Activated T-cell treated with anti-CD3 and anti-CD28 coated beads, Interleukin-2, amount 50 U/mL, for 72 hours (primary cell): ENCODE data around the gene ARMC9. TPM values are rescaled to one million over a fixed set of nuclear protein-coding genes. Genes with fewer than 3 reads are reported as not detected.
"Not testable (repeated sequence)": the region's sequence is repeated elsewhere in the genome, so short reads cannot be mapped to it uniquely, and the experiment has no call there.

ENCODE experiments used
- ATAC-seq, 2 donors: fragments of 150-1000 bp; cut with Tn5 transposase; replicated peaks in 1 of 2; 2 replicates each; pipeline ENCODE4 v1.10.0; 2021; ENCODE audit warnings: moderate library complexity in 2 of 2, mild to moderate bottlenecking in 1 of 2
- DNase-seq, 2 donors: peaks; one replicate each; pipeline ENCODE4 v3.0.0; 2021 to 2022; ENCODE audit warnings: mixed read lengths in 1 of 2
- H3K27ac Mint-ChIP-seq: one replicate; pipeline ENCODE4 v1.8.0; 2022; ENCODE audit warnings: mild to moderate bottlenecking, moderate library complexity, mixed read lengths
- H3K27me3 Mint-ChIP-seq: one replicate; pipeline ENCODE4 v1.8.0; 2022; ENCODE audit warnings: low read depth, mixed read lengths
- H3K36me3 Mint-ChIP-seq, 2 donors: one replicate each; pipeline ENCODE4 v1.8.0; 2022; ENCODE audit warnings: mixed read lengths in 2 of 2, mild to moderate bottlenecking in 1 of 2; ENCODE audit not compliant: insufficient read depth in 2 of 2
- H3K4me1 Mint-ChIP-seq: one replicate; pipeline ENCODE4 v1.8.0; 2022; ENCODE audit warnings: low read depth, mixed read lengths
- H3K4me3 Mint-ChIP-seq, 2 donors: one replicate each; pipeline ENCODE4 v1.8.0; 2022; ENCODE audit warnings: mild to moderate bottlenecking in 2 of 2, mixed read lengths in 2 of 2, moderate library complexity in 2 of 2
- H3K9me3 Mint-ChIP-seq, 2 donors: one replicate each; pipeline ENCODE4 v1.8.0; 2022; ENCODE audit warnings: mixed read lengths in 2 of 2
- total RNA-seq, 2 donors: library from RNA; stranded (reverse); gene quantifications; one replicate each; pipeline ENCODE4 v1.2.3, GENCODE V29; 2022

Gene ARMC9
- total RNA-seq, 2 donors from 2014 or later = 1.4 to 2.1 TPM

- H3K36me3 Mint-ChIP-seq, H3K4me3 Mint-ChIP-seq, ATAC-seq, H3K9me3 Mint-ChIP-seq, H3K27ac Mint-ChIP-seq, DNase-seq: not testable (repeated sequence)
- Mint-ChIP-seq H3K27me3 (peaks cover 21% of the 10 kb centered on the region), H3K4me1 (peaks cover 22% of the 10 kb centered on the region)
These were observed 202.7 kb downstream of the ARMC9 start for GRCh38 chr2:231401101-231401500.

DNA sequence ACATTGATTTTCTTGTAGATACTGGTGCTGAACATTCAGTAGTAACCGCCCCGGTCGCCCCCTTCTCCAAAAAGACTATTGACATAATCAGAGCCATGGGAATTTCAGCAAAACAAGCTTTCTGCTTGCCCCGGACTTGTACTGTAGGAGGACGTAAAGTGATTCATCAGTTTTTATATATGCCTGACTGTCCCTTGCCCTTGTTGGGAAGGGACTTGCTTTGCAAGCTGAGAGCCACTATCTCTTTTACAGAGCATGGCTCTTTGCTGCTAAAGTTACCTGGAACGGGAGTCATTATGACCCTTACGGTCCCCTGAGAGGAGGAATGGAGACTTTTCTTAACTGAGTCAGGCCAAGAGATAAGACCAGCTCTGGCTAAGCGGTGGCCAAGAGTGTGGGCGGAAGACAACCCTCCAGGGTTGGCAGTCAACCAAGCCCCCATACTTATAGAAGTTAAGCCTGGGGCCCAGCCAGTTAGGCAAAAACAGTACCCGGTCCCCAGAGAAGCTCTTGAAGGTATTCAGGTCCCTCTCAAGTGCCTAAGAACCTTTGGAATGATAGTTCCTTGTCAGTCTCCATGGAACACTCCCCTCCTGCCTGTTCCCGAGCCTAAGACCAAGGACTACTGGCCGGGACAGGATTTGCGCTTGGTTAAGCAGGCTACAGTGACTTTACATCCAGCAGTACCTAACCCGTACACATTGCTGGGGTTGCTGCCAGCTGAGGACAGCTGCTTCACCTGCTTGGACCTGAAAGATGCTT lies 205.2 kb downstream of the ARMC9 start:
- not testable (repeated sequence) for H3K27me3 Mint-ChIP-seq, ATAC-seq, H3K4me3 Mint-ChIP-seq, H3K9me3 Mint-ChIP-seq, H3K27ac Mint-ChIP-seq, H3K36me3 Mint-ChIP-seq, DNase-seq
- H3K4me1 Mint-ChIP-seq = peaks cover 12% of the 10 kb centered on the region

GRCh38 chr2:231404183-231404578 lies 205.8 kb downstream of the ARMC9 start:
- not testable (repeated sequence) for H3K27me3 Mint-ChIP-seq, H3K9me3 Mint-ChIP-seq, H3K36me3 Mint-ChIP-seq, H3K27ac Mint-ChIP-seq, DNase-seq, ATAC-seq, H3K4me3 Mint-ChIP-seq
- H3K4me1 Mint-ChIP-seq = peaks cover 12% of the 10 kb centered on the region

GRCh38 chr2:231405601-231406367 lies 207.4 kb downstream of the ARMC9 start:
- H3K27ac Mint-ChIP-seq, H3K36me3 Mint-ChIP-seq, ATAC-seq, H3K9me3 Mint-ChIP-seq: not testable (repeated sequence)
- H3K4me3 Mint-ChIP-seq = peak overlapping the region; percentile 58 to 65
- peaks cover 10% of the 10 kb centered on the region for H3K27me3 Mint-ChIP-seq
- peaks cover 12% of the 10 kb centered on the region for H3K4me1 Mint-ChIP-seq
- peak in 1 of 2 donors; percentile 41 for DNase-seq

- not testable (repeated sequence) for ATAC-seq, H3K4me3 Mint-ChIP-seq, H3K9me3 Mint-ChIP-seq, H3K27ac Mint-ChIP-seq, DNase-seq
- peaks cover 12% of the 10 kb centered on the region for H3K4me1 Mint-ChIP-seq
- peaks cover 21% of the 10 kb centered on the region for H3K27me3 Mint-ChIP-seq
- H3K36me3 Mint-ChIP-seq = peaks cover 3 to 10% of the 10 kb centered on the region in 2 donors
These were observed 209.3 kb downstream of the ARMC9 start for GRCh38 chr2:231407686-231408085.

DNA sequence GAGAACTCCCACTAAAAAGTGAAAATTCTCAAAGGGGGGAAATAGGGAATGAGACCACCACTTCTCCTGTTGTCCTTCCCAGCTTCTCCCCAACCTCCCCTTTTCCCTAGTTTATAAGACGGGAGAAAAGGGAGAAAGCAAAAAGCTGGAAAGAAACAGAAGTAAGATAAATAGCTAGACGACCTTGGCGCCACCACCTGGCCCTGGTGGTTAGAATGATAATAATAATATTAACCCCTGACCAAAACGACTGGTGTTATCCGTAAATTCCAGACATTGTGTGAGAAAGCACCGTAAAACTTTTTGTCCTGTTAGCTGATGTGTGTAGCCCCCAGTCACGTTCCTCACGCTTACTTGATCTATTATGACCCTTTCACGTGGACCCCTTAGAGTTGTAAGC lies 209.9 kb downstream of the ARMC9 start:
- DNase-seq, H3K9me3 Mint-ChIP-seq, H3K4me3 Mint-ChIP-seq, ATAC-seq, H3K27ac Mint-ChIP-seq: not testable (repeated sequence)
- peaks cover 12% of the 10 kb centered on the region for H3K4me1 Mint-ChIP-seq
- peaks cover 3 to 10% of the 10 kb centered on the region in 2 donors for H3K36me3 Mint-ChIP-seq
- peaks cover 24% of the 10 kb centered on the region for H3K27me3 Mint-ChIP-seq

GRCh38 chr2:231409776-231410175 lies 211.3 kb downstream of the ARMC9 start:
- Mint-ChIP-seq H3K27ac (no peak overlapping the region), H3K27me3 (peaks cover 33% of the 10 kb centered on the region), H3K4me3 (no peak overlapping the region), H3K36me3 (peaks cover 3 to 10% of the 10 kb centered on the region in 2 donors), H3K4me1 (peaks cover 12% of the 10 kb centered on the region), H3K9me3 (no peaks in the 10 kb centered on the region)
- DNase-seq (no peak), ATAC-seq (no peak)

DNA sequence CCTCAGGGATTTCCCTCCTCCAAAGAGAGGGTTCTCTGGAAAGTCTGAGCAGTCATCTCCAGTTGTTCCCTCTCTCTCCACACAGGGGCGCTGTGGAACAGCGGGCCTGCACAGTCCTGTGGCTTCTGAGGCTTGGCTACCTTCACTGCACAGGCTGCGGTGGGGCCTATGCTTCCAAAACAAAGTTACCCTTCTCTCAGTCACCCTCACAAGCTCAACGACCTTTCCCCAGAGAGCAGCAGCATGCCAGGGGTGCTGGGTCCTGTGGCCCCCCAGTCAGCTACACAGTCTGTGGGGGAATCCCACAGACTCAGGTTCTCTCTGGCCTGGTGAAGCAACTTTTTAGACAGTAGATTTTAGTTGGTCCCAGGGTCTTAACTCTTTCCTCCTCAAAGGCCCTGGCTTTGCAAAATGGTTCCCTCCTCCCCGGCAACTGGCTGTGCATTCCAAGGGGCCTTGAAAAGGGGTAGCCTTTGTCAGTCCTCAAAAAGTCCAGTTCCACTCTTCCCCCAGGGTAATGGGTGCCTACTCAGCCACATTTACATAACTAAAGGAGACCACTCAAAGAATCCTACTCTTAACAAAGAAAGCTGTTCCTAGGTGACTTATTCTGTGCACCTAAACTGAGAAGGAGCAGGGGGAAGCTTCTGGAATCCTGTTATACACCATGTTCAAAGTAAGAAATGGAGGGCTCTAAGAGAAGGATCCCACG lies 212.0 kb downstream of the ARMC9 start:
- peaks cover 3 to 10% of the 10 kb centered on the region in 2 donors for H3K36me3 Mint-ChIP-seq
- peaks cover 33% of the 10 kb centered on the region for H3K27me3 Mint-ChIP-seq
- no peak overlapping the region for H3K27ac Mint-ChIP-seq
- DNase-seq (no peak), ATAC-seq (no peak)
- H3K4me3 Mint-ChIP-seq = no peak overlapping the region
- no peaks in the 10 kb centered on the region for H3K9me3 Mint-ChIP-seq
- H3K4me1 Mint-ChIP-seq = peaks cover 7% of the 10 kb centered on the region

GRCh38 chr2:231411237-231411636 lies 212.8 kb downstream of the ARMC9 start:
- Mint-ChIP-seq H3K27ac (no peak overlapping the region), H3K27me3 (peaks cover 33% of the 10 kb centered on the region), H3K36me3 (peaks cover 3 to 10% of the 10 kb centered on the region in 2 donors), H3K9me3 (no peaks in the 10 kb centered on the region), H3K4me1 (no peaks in the 10 kb centered on the region), H3K4me3 (peak overlapping the region; percentile 65 to 79)
- ATAC-seq = no peak
- no peak for DNase-seq

GRCh38 chr2:231411831-231412617 lies 213.6 kb downstream of the ARMC9 start:
- peak; percentile 82 to 86 for DNase-seq
- H3K36me3 Mint-ChIP-seq = peaks cover 3 to 10% of the 10 kb centered on the region in 2 donors
- peak; percentile 99 for ATAC-seq
- H3K27me3 Mint-ChIP-seq = peaks cover 33% of the 10 kb centered on the region
- no peaks in the 10 kb centered on the region for H3K4me1 Mint-ChIP-seq
- peak overlapping the region; percentile 65 to 79 for H3K4me3 Mint-ChIP-seq
- H3K27ac Mint-ChIP-seq = no peak overlapping the region
- no peaks in the 10 kb centered on the region for H3K9me3 Mint-ChIP-seq

- peaks cover 3 to 10% of the 10 kb centered on the region in 2 donors for H3K36me3 Mint-ChIP-seq
- peak overlapping the region; percentile 33 to 54 for H3K4me3 Mint-ChIP-seq
- no peak for DNase-seq
- peaks cover 33% of the 10 kb centered on the region for H3K27me3 Mint-ChIP-seq
- no peaks in the 10 kb centered on the region for H3K9me3 Mint-ChIP-seq
- no peak overlapping the region for H3K27ac Mint-ChIP-seq
- no peak for ATAC-seq
- no peaks in the 10 kb centered on the region for H3K4me1 Mint-ChIP-seq
These were observed 214.2 kb downstream of the ARMC9 start for GRCh38 chr2:231412618-231412963.

- Mint-ChIP-seq H3K27me3 (peaks cover 33% of the 10 kb centered on the region), H3K27ac (no peak overlapping the region), H3K36me3 (peaks cover 3 to 10% of the 10 kb centered on the region in 2 donors), H3K9me3 (no peaks in the 10 kb centered on the region), H3K4me3 (no peak overlapping the region), H3K4me1 (no peaks in the 10 kb centered on the region)
- DNase-seq (no peak), ATAC-seq (no peak)
These were observed 215.0 kb downstream of the ARMC9 start for GRCh38 chr2:231413456-231413855.
